Measurements from ENCODE around the gene DRP2. TPM values are rescaled to one million over a fixed set of nuclear protein-coding genes. Genes with fewer than 3 reads are reported as not detected.
"Not testable (repeated sequence)": the region's sequence is repeated elsewhere in the genome, so short reads cannot be mapped to it uniquely, and the experiment has no call there.

The DRP2 gene
- total RNA-seq: under 1 TPM; 0.58 to 0.91 TPM

- Mint-ChIP-seq H3K27me3 (peaks cover 6% of the 10 kb centered on the region), H3K4me3 (no peak within 1 kb of the TSS), H3K27ac (no peak within 1 kb of the TSS), H3K9me3 (no peaks in the 10 kb centered on the region), H3K36me3 (no peaks in the 10 kb centered on the region), H3K4me1 (peaks cover 2% of the 10 kb centered on the region)
- POLR2A ChIA-PET: no interaction called here
- DNase-seq (no peak), ATAC-seq (ENCODE audit: low read depth) (no peak)
These were observed at the start of gene DRP2 for GRCh38 chrX:101219116-101219863. Gene DRP2, plus strand, starts transcription at chrX:101219786. Its CDS starts 11,862 bp downstream, at chrX:101231648.

GRCh38 chrX:101171883-101172400 lies 47.6 kb upstream of the DRP2 start:
- POLR2A ChIA-PET: no interaction called here
- Mint-ChIP-seq H3K9me3 (no peaks in the 10 kb centered on the region), H3K4me3 (no peak overlapping the region), H3K36me3 (no peaks in the 10 kb centered on the region), H3K27me3 (peaks cover 3% of the 10 kb centered on the region), H3K27ac (no peak overlapping the region), H3K4me1 (no peaks in the 10 kb centered on the region)
- DNase-seq (no peak), ATAC-seq (ENCODE audit: low read depth) (no peak)

GRCh38 chrX:101176439-101176838 lies 43.1 kb upstream of the DRP2 start:
- no peak overlapping the region for H3K4me3 Mint-ChIP-seq
- POLR2A ChIA-PET: no interaction called here
- DNase-seq (no peak), ATAC-seq (ENCODE audit: low read depth) (no peak)
- no peaks in the 10 kb centered on the region for H3K36me3 Mint-ChIP-seq
- no peaks in the 10 kb centered on the region for H3K4me1 Mint-ChIP-seq
- no peak overlapping the region for H3K27ac Mint-ChIP-seq
- H3K27me3 Mint-ChIP-seq: peaks cover 4% of the 10 kb centered on the region
- no peaks in the 10 kb centered on the region for H3K9me3 Mint-ChIP-seq

- ATAC-seq (ENCODE audit: low read depth); H3K27ac Mint-ChIP-seq; H3K36me3 Mint-ChIP-seq; DNase-seq; H3K27me3 Mint-ChIP-seq; H3K4me3 Mint-ChIP-seq; H3K9me3 Mint-ChIP-seq; POLR2A ChIA-PET; H3K4me1 Mint-ChIP-seq: not testable (repeated sequence)
These were observed 34.7 kb upstream of the DRP2 start for GRCh38 chrX:101184876-101185275.

- DNase-seq; H3K36me3 Mint-ChIP-seq; ATAC-seq (ENCODE audit: low read depth); H3K4me3 Mint-ChIP-seq; H3K9me3 Mint-ChIP-seq; H3K4me1 Mint-ChIP-seq; H3K27ac Mint-ChIP-seq; POLR2A ChIA-PET: not testable (repeated sequence)
- H3K27me3 Mint-ChIP-seq: peaks cover 18% of the 10 kb centered on the region
These were observed 31.6 kb upstream of the DRP2 start for GRCh38 chrX:101187961-101188360.

- no peak overlapping the region for H3K4me3 Mint-ChIP-seq
- ATAC-seq (ENCODE audit: low read depth): no peak
- no peaks in the 10 kb centered on the region for H3K9me3 Mint-ChIP-seq
- H3K27ac Mint-ChIP-seq: no peak overlapping the region
- DNase-seq: no peak
- POLR2A ChIA-PET: no interaction called here
- H3K36me3 Mint-ChIP-seq: no peaks in the 10 kb centered on the region
- peaks cover 26% of the 10 kb centered on the region for H3K27me3 Mint-ChIP-seq
- no peaks in the 10 kb centered on the region for H3K4me1 Mint-ChIP-seq
These were observed 28.9 kb upstream of the DRP2 start for GRCh38 chrX:101190736-101191135.

- POLR2A ChIA-PET: no interaction called here
- ATAC-seq (ENCODE audit: low read depth) (no peak), DNase-seq (no peak)
- Mint-ChIP-seq H3K27ac (no peak overlapping the region), H3K4me1 (no peaks in the 10 kb centered on the region), H3K9me3 (no peaks in the 10 kb centered on the region), H3K27me3 (peaks cover 26% of the 10 kb centered on the region), H3K4me3 (no peak overlapping the region), H3K36me3 (no peaks in the 10 kb centered on the region)
These were observed 28.3 kb upstream of the DRP2 start for GRCh38 chrX:101191217-101191750.

GRCh38 chrX:101195442-101196173 lies 24.0 kb upstream of the DRP2 start:
- Mint-ChIP-seq H3K27ac (no peak overlapping the region), H3K9me3 (no peaks in the 10 kb centered on the region), H3K4me1 (no peaks in the 10 kb centered on the region), H3K4me3 (no peak overlapping the region), H3K27me3 (peaks cover 17% of the 10 kb centered on the region), H3K36me3 (no peaks in the 10 kb centered on the region)
- DNase-seq (no peak), ATAC-seq (ENCODE audit: low read depth) (no peak)
- POLR2A ChIA-PET: no interaction called here

GRCh38 chrX:101203761-101204351 lies 15.7 kb upstream of the DRP2 start:
- POLR2A ChIA-PET: no interaction called here
- DNase-seq (no peak), ATAC-seq (ENCODE audit: low read depth) (no peak)
- no peaks in the 10 kb centered on the region for H3K27me3 Mint-ChIP-seq
- H3K9me3 Mint-ChIP-seq: no peaks in the 10 kb centered on the region
- H3K4me3 Mint-ChIP-seq: no peak overlapping the region
- H3K4me1 Mint-ChIP-seq: peaks cover 5% of the 10 kb centered on the region
- H3K27ac Mint-ChIP-seq: no peak overlapping the region
- H3K36me3 Mint-ChIP-seq: no peaks in the 10 kb centered on the region

GRCh38 chrX:101206471-101206870 lies 13.1 kb upstream of the DRP2 start:
- H3K27me3 Mint-ChIP-seq: no peaks in the 10 kb centered on the region
- H3K9me3 Mint-ChIP-seq: no peaks in the 10 kb centered on the region
- ATAC-seq (ENCODE audit: low read depth) (no peak), DNase-seq (no peak)
- peaks cover 5% of the 10 kb centered on the region for H3K4me1 Mint-ChIP-seq
- no peak overlapping the region for H3K4me3 Mint-ChIP-seq
- no peak overlapping the region for H3K27ac Mint-ChIP-seq
- POLR2A ChIA-PET: no interaction called here
- no peaks in the 10 kb centered on the region for H3K36me3 Mint-ChIP-seq

GRCh38 chrX:101208152-101208905 lies 11.3 kb upstream of the DRP2 start:
- DNase-seq (no peak), ATAC-seq (ENCODE audit: low read depth) (no peak)
- H3K36me3 Mint-ChIP-seq: peaks cover 1% of the 10 kb centered on the region
- no peaks in the 10 kb centered on the region for H3K27me3 Mint-ChIP-seq
- H3K4me1 Mint-ChIP-seq: peaks cover 5% of the 10 kb centered on the region
- POLR2A ChIA-PET: no interaction called here
- H3K9me3 Mint-ChIP-seq: no peaks in the 10 kb centered on the region
- no peak overlapping the region for H3K4me3 Mint-ChIP-seq
- H3K27ac Mint-ChIP-seq: no peak overlapping the region

- H3K27ac Mint-ChIP-seq: no peak overlapping the region
- no peak overlapping the region for H3K4me3 Mint-ChIP-seq
- no peak for ATAC-seq (ENCODE audit: low read depth)
- DNase-seq: no peak
- no peaks in the 10 kb centered on the region for H3K9me3 Mint-ChIP-seq
- H3K36me3 Mint-ChIP-seq: peaks cover 2% of the 10 kb centered on the region
- POLR2A ChIA-PET: no interaction called here
- peaks cover 5% of the 10 kb centered on the region for H3K4me1 Mint-ChIP-seq
- H3K27me3 Mint-ChIP-seq: no peaks in the 10 kb centered on the region
These were observed 9.0 kb upstream of the DRP2 start for GRCh38 chrX:101210630-101211029.

GRCh38 chrX:101217689-101218088 lies 1.9 kb upstream of the DRP2 start:
- DNase-seq (no peak), ATAC-seq (ENCODE audit: low read depth) (no peak)
- POLR2A ChIA-PET: no interaction called here
- Mint-ChIP-seq H3K4me3 (no peak overlapping the region), H3K36me3 (peaks cover 2% of the 10 kb centered on the region), H3K4me1 (peaks cover 2% of the 10 kb centered on the region), H3K27ac (no peak overlapping the region), H3K27me3 (peaks cover 6% of the 10 kb centered on the region), H3K9me3 (no peaks in the 10 kb centered on the region)
